GM21717 (cell line): ENCODE results near the gene NEUROG1.
"Not testable (repeated sequence)": the region's sequence is repeated elsewhere in the genome, so short reads cannot be mapped to it uniquely, and the experiment has no call there.

Experiments used
- ATAC-seq: cut with Tn5 transposase; IDR thresholded peaks from one replicate; pipeline ENCODE4 v1.9.1; 2021; ENCODE audit warnings: mild to moderate bottlenecking, moderate library complexity; ENCODE audit not compliant: unreplicated experiment

Gene NEUROG1

DNA sequence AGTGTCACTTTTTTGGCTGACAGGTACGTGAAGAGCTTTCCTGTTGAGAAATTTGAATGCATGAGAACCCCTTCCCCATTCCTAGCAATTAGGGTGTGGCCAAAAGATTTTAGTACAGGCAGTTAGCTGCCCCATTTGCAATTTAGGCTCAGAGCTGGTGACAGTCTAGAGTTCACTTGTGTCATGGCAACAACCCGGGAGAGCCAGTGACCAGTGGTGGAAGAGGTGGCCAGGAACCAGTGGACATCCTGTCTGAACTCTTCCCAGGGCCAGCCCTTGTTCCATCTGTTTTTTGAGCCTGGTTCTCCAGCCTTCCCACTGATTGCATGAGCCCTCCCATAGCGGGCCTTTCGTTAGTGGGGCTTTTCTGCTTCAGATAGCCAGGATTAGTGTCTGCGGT lies 2.5 kb upstream of the NEUROG1 start:
- ATAC-seq, result no peak

DNA sequence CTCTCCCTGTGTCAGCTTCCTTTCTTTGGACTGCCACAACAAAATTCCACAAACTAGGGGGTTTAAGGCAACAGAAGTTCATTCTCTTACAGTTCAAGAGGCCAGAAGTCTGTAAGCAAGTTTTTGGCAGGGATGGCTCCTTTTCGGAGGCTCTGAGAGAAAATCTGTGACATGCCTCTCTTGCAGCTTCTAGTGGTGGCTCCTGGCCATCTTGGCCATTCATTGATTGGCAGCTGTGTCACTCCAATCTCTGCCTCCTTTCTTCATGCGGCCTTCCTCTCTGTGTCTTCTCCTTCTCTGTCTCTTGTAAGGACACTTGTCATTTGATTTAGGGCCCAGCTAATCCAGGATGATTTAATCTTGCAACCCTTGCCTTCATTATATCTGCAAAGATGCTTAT lies 2.0 kb upstream of the NEUROG1 start:
- ATAC-seq, result no peak

DNA sequence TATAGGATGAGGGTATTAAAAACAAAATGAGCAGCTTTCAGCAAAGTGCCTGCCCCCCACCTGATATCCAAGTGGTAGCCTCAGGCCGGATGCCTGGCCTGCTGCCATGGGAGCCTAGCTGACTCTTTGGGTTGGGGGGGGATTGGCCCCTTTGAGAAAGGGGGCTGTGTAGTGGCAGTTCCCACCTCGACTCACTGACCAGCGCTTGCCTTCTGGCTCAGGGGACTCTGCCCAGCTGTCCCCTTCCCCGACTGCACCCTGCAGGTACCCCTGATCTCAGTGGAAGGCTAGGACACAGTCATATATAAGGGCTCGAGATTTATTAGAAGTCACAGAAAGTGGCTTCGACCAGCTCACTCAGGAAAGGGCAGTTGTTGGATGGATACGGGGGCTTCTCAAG lies 1.5 kb upstream of the NEUROG1 start:
- no peak for ATAC-seq

DNA sequence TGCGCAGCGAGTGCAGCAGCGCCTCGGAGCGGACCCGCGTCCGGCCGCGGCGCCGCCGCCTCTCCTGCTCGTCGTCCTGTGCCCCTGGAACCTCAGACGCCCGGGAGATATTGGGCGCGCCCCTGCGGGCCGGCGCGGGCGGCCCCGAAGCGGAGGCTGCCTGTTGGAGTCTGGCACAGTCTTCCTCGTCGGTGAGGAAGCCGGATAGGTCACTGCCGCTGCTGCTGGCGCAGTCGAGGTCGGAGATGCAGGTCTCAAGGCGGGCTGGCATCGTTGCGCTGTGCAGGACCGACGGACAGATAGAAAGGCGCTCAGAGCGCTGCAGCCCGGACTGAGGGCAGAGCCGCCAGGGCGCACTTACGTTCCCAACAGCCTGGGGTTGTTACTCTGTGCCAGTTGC lies 344 bp downstream of the NEUROG1 start:
- ATAC-seq, result no peak

DNA sequence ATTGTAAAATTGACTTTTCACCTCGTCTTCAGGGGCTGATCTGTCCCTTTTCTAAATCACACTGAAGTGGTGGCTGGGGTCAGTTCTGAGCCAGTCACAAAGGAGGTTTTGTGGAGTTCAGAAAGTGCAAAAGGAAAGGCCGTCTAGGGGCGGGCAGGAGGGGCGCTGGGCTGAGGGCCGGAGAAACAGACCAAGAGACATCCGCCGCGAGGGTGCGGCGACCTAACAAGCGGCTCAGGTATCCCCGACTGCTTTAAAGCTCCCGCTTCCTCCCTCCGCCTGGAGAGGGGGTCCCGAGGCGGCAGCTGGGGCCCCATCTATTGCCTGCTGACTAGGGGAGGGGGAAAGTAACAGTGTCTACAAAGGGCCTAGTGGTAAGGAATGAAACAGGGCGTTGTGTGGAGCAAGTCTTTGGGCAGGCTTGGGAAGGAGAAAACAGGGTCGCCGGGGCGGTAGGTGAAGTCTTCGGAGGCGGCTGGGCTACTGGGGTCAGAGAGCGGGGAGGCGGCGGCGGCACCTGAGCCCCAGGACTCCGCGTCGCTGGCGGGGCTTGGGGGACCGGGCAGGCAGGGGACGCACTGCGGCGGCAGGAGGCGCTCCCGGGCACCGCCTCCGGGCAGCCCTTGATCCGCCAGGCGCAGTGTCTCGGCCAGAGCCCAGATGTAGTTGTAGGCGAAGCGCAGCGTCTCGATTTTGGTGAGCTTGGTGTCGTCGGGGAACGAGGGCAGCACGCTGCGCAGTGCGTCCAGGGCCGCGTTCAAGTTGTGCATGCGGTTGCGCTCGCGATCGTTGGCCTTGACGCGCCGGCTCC lies 950 bp downstream of the NEUROG1 start:
- ATAC-seq, result no peak

DNA sequence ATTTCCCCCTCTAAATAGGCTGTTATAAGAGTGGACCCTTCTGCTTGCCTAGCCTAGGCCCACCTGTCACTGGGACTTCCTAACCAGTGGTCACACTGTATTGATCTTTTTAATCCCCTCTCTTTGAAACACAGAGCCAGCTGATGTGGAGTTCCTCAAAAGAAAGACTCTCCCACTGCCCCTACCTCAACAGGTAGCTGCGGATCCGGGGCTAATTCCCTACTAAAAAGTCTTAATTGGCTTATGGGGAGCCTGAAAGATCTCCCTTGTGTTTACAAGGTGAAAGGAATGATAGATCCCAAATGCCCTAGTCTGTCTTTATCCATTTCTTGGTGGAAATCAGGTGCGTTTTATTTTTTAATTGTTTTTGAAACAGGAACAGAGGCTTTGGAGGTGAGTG lies 2.0 kb downstream of the NEUROG1 start:
- no peak for ATAC-seq

DNA sequence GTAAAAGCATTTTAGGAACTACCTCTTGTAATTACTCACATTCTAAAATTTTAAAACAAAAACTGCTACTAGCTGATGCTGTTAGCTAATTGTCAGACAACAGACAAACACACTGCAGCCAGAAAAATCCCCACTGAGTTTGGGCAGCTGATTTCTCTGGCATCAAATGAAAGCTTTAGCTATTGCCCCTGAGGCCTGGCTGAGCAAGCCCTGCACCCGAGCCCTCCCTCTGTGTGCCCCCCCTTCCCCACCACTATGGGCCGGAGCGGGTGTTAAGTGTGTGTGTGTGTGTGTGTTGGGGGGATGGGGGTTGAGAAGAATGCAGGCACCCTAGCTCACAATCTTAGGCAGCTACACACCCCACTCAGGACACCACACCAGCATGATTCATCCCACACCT lies 2.4 kb downstream of the NEUROG1 start:
- ATAC-seq, result no peak

DNA sequence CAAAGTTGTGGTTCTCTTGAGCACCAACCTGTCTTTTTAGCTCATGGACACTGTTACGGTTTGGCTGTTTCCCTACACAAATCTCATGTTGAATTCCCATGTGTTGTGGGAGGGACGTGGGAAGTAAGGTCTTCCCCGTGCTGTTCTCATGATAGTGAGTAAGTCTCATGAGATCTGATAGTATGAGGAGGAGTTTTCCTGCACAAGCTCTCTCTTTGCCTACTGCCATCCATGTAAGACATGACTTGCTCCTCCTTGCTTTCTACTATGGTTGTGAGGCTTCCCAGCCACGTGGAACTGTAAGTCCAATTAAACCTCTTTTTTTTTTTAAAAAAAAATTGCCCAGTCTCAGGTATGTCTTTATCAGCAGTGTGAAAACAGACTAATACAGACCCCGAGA lies 6.2 kb downstream of the NEUROG1 start:
- ATAC-seq, result not testable (repeated sequence)

DNA sequence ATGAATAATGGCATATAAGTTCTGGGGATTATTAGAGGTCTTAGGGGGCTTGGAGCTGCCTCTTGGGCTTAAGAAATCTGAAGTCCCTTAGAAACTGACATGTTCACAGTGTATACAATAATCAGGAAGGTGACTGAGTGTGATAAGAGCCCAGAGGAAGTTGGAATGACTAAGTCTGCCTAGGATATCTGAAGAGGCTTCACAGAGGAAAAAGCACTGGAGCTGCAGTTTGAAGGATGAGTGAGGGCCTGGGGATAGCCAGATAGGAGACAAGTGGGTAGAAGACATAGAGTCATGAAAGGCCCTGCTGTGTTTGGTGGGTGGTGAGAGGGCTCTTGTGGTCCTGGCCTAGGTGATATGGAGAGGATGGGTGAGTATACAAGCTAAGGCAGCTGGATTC lies 8.8 kb downstream of the NEUROG1 start:
- ATAC-seq, result no peak

DNA sequence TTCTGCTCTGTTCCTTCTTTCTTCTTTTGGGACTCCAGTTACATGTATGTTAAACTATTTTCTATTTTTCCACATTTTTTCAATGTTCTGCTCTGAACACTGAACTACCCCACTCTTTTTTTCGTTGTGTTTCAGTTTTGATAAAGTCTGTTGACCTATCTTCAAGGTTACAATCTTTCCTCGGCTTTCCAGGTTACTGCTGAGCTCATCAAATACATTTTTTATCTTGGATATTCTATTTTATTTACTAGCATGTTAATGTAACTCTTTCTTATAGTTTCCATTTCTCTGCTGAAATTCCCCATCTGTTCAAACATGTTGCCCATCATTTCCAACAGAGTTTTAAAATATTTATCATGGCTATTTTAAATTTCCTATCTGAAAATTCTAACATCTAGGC lies 13.8 kb downstream of the NEUROG1 start:
- ATAC-seq, result no peak

DNA sequence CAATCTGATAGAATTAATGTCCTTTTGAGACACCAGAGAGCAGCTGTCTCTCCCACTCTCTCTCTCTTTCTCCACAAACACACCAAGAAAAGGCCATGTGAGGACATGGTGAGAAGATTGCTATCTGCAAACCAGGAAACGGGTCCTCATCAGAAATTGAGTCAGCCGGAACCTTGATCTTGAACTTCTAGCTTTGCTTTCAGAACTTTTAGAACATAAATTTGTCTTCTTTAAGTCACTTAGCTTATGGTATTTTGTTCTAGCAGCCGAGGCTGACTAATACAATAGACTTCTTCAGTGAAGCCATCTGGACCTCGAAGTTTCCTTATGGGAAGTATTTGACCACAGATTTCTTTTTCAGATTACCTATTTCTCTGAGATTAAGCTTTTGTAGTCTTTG lies 18.1 kb downstream of the NEUROG1 start:
- ATAC-seq, result no peak

DNA sequence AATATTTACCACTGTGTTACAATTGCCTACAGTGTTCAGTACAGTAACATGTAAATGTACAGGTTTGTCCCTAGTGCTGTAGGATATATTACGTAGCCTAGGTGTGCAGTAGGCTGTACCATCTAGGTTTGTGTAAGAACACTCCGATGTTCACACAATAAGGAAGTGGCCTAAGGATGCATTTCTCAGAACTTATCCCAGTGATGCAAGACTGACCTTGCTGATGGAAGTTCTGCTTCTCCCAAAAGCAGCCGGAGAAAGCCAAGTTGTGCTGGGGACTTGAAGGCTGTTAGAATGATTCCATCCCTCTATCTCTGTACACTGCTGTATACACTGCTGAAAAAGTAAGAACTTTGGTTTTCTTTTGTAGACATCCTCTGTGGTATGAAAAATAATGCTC lies 21.6 kb downstream of the NEUROG1 start:
- ATAC-seq, result no peak

DNA sequence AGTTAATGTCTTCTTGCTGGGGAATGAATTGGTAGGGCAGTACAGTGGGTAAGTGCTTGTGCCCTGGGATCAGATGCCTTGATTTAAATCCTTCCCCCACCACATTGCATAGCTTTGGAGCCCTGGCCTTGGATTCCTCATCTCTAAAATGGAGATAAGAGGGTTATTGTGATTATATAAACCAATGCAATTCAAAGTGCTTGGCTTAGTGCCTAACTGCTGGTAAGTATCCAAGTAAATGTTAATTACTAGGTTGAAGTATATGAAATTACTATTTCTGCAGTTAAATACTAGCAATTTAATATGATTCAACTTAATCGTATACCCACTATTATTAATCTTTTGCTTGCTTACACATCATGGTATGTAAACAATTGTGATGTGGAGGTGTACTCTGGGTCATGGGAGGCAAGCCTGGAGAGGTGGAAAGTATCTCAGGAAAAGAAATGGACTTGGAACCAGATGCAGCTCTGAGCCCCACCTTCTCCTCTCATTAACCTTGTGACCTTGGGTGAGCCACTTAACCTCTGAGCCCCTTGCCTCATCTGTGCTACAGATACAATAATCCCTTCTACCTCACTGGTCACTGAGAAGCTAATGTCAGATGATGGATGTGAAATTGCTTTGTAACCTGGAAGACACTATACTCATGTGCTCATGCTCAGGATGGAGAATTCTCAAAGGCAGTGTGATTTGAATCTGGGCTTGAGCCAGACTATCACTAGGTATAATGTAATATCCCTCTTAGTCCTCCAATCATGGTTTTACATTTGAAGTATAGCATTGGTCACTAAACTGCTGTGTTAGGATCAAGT lies 23.8 kb downstream of the NEUROG1 start:
- ATAC-seq, result no peak

DNA sequence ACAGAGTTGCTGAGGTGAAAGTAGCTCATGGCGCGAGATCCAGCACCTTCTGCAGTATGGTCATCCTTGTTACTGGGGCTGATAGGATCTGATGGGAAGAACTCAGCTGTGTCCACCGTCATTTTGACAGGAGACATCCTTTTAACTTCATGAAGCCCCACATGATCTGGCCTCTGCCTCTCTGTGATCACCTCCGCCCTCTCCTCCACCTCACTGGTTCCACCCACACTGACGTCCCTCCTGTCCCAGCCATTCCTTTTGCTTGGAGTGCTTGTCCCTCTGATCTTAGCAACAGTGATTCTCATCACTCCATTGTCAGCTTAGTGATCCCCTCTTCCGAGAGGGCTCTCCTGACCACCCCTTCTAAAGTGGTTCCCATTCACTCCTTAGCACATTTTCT lies 25.8 kb downstream of the NEUROG1 start:
- ATAC-seq, result no peak

DNA sequence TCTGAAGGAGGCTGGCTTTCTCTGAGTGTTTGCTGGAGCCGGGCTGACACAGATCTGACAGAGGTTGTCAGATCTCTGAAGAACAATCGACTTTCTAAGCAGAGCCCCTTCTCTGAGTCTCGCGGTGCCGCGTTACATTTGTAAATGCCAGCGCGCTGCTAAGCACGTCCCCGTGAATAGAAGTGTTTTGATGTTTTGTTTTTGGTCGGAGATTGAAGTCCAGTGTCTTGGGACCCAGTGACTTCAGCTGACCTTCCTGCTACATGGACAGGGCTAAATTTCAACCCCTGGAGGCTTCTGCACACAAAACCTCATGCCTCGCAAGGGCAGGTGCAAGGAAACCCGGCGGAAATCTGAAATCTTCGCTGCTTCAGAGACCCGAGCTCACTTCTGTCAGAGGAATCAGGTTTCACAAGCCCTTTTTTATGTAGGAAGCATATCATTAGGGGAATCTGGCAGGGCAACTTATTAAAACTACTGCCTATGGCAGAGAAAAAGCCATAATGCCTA lies 27.2 kb downstream of the NEUROG1 start:
- ATAC-seq, result no peak

DNA sequence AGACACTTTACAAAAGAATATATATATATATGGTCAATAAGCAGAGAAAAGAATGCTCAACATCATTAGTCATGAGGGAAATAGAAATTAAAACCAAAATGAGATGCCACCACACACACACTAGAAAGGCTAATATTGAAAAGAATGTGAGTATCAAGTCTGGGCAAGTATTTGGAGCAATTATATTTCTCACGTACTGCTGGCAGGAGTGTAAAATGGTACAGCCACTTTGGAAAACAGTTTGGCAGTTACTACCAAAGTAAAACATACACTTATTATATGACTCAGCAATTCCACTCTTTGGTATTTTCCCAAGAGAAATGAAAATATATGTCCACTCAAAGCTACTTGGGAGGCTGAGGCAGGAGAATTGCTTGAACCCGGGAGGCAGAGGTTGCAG lies 29.8 kb downstream of the NEUROG1 start:
- no peak for ATAC-seq

DNA sequence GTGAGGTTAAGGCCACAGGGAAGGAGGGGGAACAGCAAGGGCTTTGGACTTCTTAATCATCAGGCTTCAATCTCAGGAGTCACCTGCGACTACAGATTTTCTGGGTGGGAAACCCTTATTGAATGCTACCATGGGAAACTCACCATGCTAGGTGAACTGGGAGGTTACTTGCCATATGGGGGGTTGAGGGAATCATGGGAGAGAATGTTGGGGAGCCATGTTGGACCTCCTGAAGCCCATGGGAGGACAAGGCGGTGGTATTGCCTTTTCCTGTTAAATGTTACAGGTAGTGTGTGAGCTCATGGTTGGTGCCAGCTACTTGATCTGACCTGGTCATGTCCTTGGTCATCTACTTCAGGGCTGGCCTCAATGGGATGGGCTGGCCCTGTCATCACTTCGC lies 31.4 kb downstream of the NEUROG1 start:
- ATAC-seq, result no peak

DNA sequence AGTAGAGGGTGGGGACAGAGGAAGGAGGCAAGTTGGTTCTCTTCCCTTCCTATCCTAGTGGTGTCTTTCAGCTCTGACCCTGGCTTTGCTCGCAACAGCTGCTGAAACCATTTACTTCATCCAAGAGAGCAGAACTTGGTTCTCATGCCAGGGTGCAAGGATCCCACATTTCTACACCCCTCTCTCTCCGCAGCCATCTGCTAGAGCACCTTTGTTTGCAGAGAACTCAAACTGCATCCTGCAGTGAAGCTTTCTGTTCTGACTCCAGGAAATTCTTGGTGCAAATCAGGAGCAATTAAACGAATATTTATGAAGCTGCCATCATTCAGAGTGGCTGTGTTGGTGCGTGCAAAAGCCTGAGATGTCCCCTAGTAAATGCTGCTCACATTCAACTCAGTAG lies 31.9 kb downstream of the NEUROG1 start:
- ATAC-seq, result no peak

DNA sequence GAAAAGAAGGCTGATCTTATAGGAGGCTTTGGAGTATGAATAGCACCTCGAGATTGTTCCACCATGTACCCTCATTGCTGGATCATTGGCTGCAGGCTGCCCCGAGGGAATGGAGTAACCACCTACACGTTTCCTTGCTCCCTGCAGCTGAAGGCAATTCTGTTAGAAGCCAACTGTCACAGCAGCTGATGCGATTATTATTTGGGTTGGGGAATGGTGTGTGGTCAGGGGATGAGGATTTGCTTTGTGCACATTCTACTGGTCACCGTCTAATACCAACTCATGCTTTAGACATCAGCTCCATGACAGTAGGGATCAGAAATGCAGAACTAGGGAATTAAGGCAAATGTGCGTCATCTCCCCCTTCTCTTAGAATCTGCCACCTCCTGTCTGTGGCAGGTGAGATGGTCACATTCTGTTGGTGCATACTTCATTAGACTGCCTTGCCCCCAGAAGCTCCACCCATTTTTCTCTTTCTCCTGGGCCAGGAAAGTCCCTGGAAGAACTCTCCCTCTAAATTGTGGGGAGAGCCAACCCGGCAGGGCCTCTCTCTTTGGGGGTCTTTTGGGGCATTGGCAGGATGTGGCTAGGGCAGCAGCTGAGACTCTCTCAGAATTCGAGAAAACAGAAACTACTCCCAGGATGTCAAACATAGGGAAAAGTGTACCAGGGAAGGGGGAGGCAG lies 32.8 kb downstream of the NEUROG1 start:
- no peak for ATAC-seq

DNA sequence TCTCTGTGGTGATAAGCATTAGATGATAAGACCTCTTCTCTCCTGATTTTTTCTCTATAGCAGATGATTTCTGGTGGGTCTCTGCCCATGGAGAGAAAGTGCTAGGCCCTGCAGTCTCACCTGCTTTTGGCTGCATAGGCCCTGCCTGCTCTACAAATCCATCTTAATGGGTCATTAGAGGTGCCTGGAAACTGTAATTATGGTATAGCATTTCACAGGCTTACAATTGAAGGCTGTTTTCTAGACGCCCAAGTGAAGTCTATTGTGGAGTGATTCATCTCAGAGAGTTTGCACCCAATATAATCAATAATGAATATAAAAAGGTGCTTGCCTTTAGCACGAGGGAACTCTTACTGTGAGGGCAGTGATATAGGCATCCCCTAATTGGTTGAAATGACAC lies 33.8 kb downstream of the NEUROG1 start:
- no peak for ATAC-seq

DNA sequence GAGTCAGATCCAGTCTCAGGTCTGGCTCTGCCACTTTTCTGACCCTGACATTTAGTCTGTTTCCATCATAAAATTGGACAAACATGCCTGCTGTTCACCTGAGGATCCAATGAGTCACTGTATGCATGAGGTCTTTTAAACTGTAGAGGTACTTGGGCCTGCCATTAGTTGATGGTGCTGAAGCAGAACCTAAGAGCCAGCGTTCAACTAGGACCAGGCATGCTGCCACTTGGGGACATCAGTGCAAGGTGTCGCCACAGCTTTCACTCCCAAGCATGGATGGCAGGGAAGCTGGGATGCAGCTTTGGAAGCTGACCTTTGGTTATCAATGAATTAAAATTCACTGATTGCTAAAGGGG lies 37.1 kb downstream of the NEUROG1 start:
- no peak for ATAC-seq
